Brain microvascular endothelial cell (primary cell): ENCODE data around the gene ANTXRL.
"Not testable (repeated sequence)": the region's sequence is repeated elsewhere in the genome, so short reads cannot be mapped to it uniquely, and the experiment has no call there.

Experiments used
- DNase-seq: peaks from one replicate; pipeline ENCODE4 v3.0.0-alpha.2; 2020
- H3K27ac ChIP-seq: fragments of 250-450 bp; sonication (Bioruptor Pico); 2 replicates; pipeline ENCODE4 v1.5.1; 2020; ENCODE audit warnings: mild to moderate bottlenecking, moderate library complexity
- H3K27me3 ChIP-seq: fragments of 250-450 bp; sonication (Bioruptor Pico); replicated peaks from 2 replicates; pipeline ENCODE4 v1.5.1; 2020; ENCODE audit warnings: mild to moderate bottlenecking
- H3K36me3 ChIP-seq: fragments of 250-450 bp; sonication (Bioruptor Pico); replicated peaks from 2 replicates; pipeline ENCODE4 v1.5.1; 2020; ENCODE audit warnings: mild to moderate bottlenecking
- H3K4me3 ChIP-seq: 2 replicates; pipeline ENCODE4 v1.5.1; 2011; ENCODE audit warnings: low read depth, mild to moderate bottlenecking, control low read depth, low read length, moderate library complexity
- in situ Hi-C: cut with HindIII; loops from 2 replicates; pipeline ENCODE4 v1.10.0; 2017; ENCODE audit warnings: low sequenced_read_pairs, low pct_ligation_motif_present

ANTXRL gene

DNA sequence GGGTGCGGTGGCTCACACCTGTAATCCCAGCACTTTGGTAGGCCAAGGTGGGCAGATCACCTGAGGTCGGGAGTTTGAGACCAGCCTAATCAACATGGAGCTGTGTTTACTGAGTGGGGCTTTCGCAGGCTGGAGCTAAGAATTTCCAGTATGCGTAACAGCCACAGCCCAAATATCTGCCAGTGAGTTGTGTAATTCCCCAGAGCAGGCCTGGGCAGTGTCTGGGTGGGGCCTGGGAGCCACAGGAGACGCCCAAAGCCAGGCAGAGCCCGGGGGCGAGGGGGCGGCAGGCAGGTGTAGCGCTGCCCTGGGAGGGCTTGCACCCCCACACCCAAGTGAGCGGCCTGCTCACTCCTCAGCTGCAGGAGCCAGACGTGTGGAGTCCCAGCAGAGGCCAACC is 88.6 kb downstream of the ANTXRL start, which contains the start of gene ANXA8L1:
Gene ANXA8L1 (plus strand): TSS at position 371 of the 400 bp plus-strand sequence. CDS start 76 bp downstream, outside the sequence.
- H3K36me3 ChIP-seq, H3K27me3 ChIP-seq, DNase-seq, in situ Hi-C loops, H3K4me3 ChIP-seq: not testable (repeated sequence)
- H3K27ac ChIP-seq = peak within 1 kb of the TSS; percentile 6

DNA sequence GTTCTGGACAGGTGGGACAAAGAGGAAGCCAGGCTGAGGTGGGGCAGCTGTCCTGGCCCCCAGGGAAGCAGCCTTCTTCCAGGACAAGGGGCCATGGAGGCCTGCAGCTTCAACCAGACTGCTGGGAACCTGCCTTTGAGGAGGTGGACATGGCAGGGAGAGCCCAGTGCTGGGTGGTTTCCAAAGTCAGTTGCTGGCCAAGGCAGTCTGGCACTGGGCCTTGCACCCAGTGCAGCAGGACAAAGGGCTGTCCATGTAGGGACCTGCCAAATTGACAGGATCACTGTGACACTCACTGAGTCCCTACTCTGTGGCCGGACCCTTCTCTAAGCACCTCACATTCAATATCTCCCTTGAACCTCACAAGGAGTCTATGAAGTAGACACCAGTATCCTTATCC is 90.2 kb downstream of the ANTXRL start:
- H3K36me3 ChIP-seq, H3K27me3 ChIP-seq, H3K4me3 ChIP-seq, in situ Hi-C loops, DNase-seq, H3K27ac ChIP-seq: not testable (repeated sequence)

DNA sequence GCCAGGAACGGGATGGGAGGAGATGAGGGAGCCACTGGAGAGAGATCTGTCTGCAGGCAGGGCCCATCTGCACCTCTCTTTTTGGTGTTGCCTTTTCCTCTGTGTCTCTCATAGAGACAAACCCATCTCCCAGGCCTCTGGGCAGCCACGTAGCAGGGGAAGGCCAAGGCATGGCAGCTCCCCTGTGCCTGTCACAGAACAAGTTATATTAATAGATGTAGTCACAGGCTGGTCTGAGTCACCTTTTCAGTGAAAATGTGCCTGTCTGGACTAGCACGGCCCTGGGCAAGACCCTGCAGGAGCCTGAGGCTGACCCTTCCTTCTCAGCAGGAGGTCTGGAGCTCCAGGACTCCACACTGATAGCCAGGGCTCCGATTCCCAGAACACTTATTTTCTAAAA is 90.9 kb downstream of the ANTXRL start:
- H3K36me3 ChIP-seq, H3K27ac ChIP-seq, H3K27me3 ChIP-seq, in situ Hi-C loops, H3K4me3 ChIP-seq: not testable (repeated sequence)
- DNase-seq = peak; percentile 52

DNA sequence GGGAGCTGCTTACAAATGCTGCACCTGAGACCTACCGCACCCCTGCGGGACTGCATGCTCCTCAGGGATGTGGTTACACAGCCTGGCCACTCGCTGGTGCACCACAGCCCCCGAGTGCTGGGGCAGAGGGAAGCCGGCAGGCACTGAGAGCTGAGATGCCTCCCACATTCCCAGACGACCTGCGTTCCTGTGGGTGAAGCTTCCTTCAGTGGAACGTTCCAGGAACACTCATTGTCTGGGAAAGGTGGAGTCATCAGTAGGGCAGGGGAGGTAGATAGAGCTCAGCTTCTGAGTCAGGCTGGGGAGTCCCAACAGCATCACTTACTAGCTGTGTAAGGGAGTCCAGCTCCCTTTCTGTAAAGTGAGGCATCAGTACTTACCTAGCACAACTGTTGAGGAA is 91.3 kb downstream of the ANTXRL start:
- in situ Hi-C loops, H3K36me3 ChIP-seq, H3K27ac ChIP-seq: not testable (repeated sequence)

DNA sequence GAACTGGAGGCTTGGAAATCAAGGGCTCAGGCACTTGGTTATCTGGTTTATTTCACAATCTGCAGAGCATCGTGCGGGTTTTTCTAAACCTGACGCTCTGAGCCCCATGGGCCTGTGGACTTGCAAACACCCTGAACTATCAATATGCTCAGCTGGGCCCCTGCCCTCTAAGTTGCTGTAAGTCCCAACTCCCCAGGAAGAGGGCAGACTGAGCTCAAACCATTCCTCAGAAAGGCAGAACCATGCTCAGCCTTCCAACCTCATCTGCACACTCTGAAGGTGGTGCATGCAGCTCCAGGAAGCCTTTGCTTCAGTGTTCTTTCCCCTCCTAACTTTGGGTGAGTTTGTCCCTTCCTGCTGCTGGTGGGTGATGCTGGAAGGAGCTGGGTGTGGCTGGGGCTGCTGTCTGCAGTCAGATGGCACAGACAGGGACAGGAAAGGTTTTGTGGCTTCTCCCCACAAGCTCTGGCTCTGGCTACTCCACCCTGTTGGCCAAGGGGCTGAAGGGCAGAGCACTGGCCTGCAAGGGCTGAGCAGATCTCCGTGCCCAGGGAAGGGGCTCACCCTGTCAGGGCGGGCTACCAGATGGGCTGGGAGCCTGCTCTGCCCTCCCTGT is 92.5 kb downstream of the ANTXRL start:
- in situ Hi-C loops, H3K36me3 ChIP-seq, H3K4me3 ChIP-seq, DNase-seq, H3K27ac ChIP-seq, H3K27me3 ChIP-seq: not testable (repeated sequence)

More for the DNA sequence above, 91.3 kb downstream of the ANTXRL start:
- H3K27me3 ChIP-seq, H3K4me3 ChIP-seq: not testable (repeated sequence)
- peak; percentile 48 for DNase-seq
